ENCODE data around the gene TTC21A. TPM values are rescaled to one million over a fixed set of nuclear protein-coding genes. Genes with fewer than 3 reads are reported as not detected.

Gene TTC21A
- total RNA-seq, 1 donor from 2014 or later = 16.1 TPM

GRCh38 chr3:39184081-39184967 is 76.8 kb downstream of the TTC21A start:
- TF ChIP-seq CTCF (IDR thresholded peaks at IDR 0.05; ENCODE audit: unreplicated experiment) = no peak
- H3K4me3 Mint-ChIP-seq (ENCODE audit: low read depth) = no peak overlapping the region
- no peaks in the 10 kb centered on the region for H3K36me3 Mint-ChIP-seq (ENCODE audit: insufficient read depth)
- H3K27me3 Mint-ChIP-seq = peaks cover 2% of the 10 kb centered on the region
- DNase-seq (ENCODE audit: low spot score, unreplicated experiment) = no peak
- H3K9me3 Mint-ChIP-seq (ENCODE audit: low read depth) = no peaks in the 10 kb centered on the region
- H3K4me1 Mint-ChIP-seq (ENCODE audit: low read depth) = peaks cover 13% of the 10 kb centered on the region
- H3K27ac Mint-ChIP-seq = no peak overlapping the region

DNA sequence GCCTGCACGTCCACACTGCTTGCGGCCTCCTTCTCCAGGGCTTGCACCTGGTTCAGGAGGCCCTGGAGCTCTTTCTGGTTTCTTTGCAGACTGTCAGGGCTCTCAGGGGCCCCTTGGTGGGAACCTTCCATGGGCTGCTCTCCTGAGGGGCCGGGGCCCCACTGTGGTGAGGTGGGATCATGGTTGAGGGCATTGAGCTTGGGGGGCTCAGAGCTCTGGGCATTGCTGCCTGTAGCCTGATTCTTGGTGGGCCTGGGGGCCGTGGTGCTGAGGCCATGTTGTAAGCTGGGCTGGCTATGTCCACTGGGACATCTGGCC is 77.4 kb downstream of the TTC21A start:
- H3K9me3 Mint-ChIP-seq (ENCODE audit: low read depth) = no peaks in the 10 kb centered on the region
- peaks cover 9% of the 10 kb centered on the region for H3K4me1 Mint-ChIP-seq (ENCODE audit: low read depth)
- DNase-seq (ENCODE audit: low spot score, unreplicated experiment) = no peak
- peaks cover 2% of the 10 kb centered on the region for H3K27me3 Mint-ChIP-seq
- H3K36me3 Mint-ChIP-seq (ENCODE audit: insufficient read depth) = no peaks in the 10 kb centered on the region
- no peak overlapping the region for H3K27ac Mint-ChIP-seq
- H3K4me3 Mint-ChIP-seq (ENCODE audit: low read depth) = no peak overlapping the region
- TF ChIP-seq CTCF (IDR thresholded peaks at IDR 0.05; ENCODE audit: unreplicated experiment) = no peak

- no peak for DNase-seq (ENCODE audit: low spot score, unreplicated experiment)
- Mint-ChIP-seq H3K36me3 (ENCODE audit: insufficient read depth) (no peaks in the 10 kb centered on the region), H3K27me3 (peaks cover 2% of the 10 kb centered on the region), H3K27ac (no peak overlapping the region), H3K9me3 (ENCODE audit: low read depth) (no peaks in the 10 kb centered on the region), H3K4me1 (ENCODE audit: low read depth) (peaks cover 5% of the 10 kb centered on the region), H3K4me3 (ENCODE audit: low read depth) (no peak overlapping the region)
- no peak for TF ChIP-seq CTCF (IDR thresholded peaks at IDR 0.05; ENCODE audit: unreplicated experiment)
Observed at GRCh38 chr3:39185326-39185958, 78.0 kb downstream of the TTC21A start.

DNA sequence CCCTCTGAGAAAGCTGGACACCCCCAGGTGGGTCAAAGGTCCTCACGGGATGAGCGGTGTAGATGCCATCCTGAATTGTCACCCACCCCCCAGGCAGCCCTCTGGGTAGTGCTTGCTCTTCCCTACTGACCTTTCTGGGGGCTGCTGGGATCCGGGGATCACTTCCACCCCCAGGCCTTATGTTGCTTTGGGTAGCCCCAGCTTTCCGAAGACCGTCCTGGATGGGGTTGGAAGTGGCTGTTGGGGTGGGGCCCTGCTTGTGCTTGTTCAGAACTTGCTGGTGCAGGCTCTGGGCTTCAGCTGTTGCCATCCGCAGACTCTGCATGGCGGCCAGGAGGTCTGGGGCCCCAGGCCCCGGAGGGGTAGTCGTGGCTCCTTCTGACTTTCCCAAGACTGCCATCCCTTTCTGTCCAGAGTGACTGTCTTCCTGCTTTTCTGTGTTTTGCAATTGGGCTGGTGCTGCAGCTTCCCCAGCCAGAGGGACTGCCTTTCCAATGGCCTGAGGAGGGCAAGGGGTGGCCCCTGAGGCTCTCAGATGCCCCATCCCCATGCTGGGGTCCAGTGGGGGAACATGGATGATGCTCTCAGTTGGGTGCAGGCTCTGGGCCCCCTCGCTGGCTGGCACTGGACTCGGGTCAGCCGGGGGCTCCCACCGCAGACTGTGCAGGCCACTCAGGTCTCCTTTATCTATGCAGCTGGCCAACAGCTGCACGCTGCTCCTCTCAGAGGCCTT is 78.6 kb downstream of the TTC21A start:
- H3K4me1 Mint-ChIP-seq (ENCODE audit: low read depth) = peaks cover 8% of the 10 kb centered on the region
- no peaks in the 10 kb centered on the region for H3K9me3 Mint-ChIP-seq (ENCODE audit: low read depth)
- no peak overlapping the region for H3K4me3 Mint-ChIP-seq (ENCODE audit: low read depth)
- no peak for DNase-seq (ENCODE audit: low spot score, unreplicated experiment)
- H3K27me3 Mint-ChIP-seq = peaks cover 2% of the 10 kb centered on the region
- H3K27ac Mint-ChIP-seq = no peak overlapping the region
- no peak for TF ChIP-seq CTCF (IDR thresholded peaks at IDR 0.05; ENCODE audit: unreplicated experiment)
- no peaks in the 10 kb centered on the region for H3K36me3 Mint-ChIP-seq (ENCODE audit: insufficient read depth)

GRCh38 chr3:39186692-39187151 is 79.2 kb downstream of the TTC21A start:
- Mint-ChIP-seq H3K4me3 (ENCODE audit: low read depth) (no peak overlapping the region), H3K4me1 (ENCODE audit: low read depth) (peaks cover 9% of the 10 kb centered on the region), H3K27ac (no peak overlapping the region), H3K27me3 (peaks cover 2% of the 10 kb centered on the region), H3K9me3 (ENCODE audit: low read depth) (no peaks in the 10 kb centered on the region), H3K36me3 (ENCODE audit: insufficient read depth) (no peaks in the 10 kb centered on the region)
- DNase-seq (ENCODE audit: low spot score, unreplicated experiment) = no peak
- no peak for TF ChIP-seq CTCF (IDR thresholded peaks at IDR 0.05; ENCODE audit: unreplicated experiment)
